GM19099 (cell line): ENCODE measurements around the gene CENPP.

Source experiments
- POLR2A ChIP-seq: IDR thresholded peaks from 3 replicates; pipeline ENCODE4 v1.6.1; 2011; ENCODE audit warnings: low read depth; ENCODE audit not compliant: insufficient read length; ENCODE audit errors: extremely low read depth

CENPP gene

DNA sequence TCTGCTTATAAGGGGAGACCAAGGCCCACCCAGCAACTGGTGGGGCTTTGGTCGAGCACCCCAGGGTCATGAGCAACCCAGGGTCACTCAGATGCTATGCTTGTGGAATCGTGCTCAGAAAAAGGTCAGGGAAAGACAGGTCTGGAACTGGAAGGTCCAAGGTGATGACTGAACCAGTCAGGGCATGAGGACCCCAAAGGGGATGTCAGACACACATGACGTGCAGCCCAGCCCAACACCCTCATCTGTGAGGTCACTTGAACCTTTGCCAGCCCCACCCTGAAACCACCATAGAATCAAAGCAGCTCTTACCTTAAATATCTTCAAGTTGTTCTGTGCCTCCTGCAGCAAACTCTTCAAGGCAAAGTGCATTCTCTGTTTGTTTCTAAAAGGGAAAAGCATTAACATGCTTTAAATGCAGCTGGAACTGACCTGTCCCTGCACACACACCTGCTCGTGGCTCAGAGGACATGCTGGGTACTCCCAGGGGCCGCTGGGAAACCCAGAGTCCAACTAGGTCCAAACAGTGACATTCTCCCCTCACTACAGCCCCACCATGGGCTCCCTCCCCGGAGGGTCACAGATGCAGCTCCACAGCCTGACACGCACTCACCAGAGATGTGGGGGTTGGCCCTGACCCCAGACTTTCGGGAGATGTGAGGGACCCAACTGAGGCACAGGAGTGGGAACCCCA, 314.8 kb downstream of the CENPP start:
- no peak for TF ChIP-seq POLR2A

DNA sequence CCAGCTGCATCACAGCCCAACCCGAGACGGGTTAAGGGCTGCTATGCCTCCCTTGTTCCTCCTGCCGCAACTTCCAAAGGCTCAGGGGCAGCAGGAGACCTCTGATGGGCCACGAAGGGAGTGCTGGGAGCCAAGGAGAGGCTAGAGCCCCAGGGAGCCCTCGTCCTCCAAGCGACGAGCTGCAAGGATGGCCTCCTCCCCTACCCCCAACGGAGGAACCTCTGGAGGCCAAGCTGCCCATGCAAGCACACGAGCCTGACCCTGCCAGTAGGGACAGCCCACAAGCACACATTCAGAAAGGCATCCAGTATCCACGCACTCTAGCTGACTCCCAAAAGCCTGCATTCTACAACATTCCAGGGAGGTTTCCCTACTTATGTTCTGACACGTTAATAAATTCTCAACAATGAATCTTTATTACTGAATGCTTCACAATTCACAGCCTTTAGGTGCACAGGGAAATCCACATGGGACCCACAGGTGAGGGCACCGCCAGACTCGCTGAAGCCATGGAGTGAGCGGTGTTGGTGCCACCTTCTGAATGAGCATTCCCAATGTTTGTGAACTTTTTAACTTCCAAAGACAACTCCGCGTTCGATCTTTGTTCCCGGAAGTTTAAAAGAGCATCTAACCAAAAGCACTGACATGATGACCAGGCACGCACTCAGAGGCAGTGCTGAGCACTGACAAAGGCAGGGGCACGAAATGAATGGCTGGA, 315.5 kb downstream of the CENPP start:
- no peak for TF ChIP-seq POLR2A

DNA sequence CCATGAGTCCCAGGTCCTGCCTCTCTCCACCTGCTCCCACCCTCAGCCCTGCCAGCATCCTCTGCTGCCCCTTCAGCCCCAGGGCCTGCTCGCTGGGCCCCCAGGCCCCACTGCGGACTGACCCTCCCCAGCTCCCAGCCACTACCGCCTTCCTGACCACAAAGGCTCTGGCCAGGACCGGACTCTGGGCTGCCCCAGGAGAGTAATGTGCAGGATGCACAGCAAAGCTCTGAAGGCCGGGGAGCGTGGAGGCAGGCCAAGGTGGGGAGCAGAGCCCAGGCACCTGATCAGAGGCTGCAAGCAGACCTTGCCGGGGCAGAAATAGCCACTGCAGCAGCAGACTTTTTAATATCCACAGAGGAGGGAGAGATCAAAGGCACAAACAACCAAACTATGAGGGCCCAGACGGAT, 316.3 kb downstream of the CENPP start:
- TF ChIP-seq POLR2A = no peak

DNA sequence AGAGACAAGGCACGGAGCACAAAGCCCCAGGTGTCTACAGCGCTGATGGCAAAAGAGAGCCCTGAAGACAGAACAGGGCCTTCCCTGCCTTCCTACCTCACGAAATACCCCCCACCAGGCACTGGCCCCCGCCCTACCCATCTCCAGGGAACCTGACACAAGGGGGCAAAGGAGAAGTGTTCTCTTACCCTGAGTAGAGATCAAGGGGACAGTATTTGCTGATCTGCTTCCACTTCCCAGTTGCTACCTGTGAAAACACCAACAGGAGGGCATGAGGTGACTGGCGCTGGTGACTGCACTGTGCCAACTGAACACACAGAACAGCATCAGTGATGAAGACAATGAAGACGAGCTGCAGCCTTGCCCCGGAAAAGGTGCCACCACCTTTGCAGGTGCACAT, 316.8 kb downstream of the CENPP start:
- no peak for TF ChIP-seq POLR2A

DNA sequence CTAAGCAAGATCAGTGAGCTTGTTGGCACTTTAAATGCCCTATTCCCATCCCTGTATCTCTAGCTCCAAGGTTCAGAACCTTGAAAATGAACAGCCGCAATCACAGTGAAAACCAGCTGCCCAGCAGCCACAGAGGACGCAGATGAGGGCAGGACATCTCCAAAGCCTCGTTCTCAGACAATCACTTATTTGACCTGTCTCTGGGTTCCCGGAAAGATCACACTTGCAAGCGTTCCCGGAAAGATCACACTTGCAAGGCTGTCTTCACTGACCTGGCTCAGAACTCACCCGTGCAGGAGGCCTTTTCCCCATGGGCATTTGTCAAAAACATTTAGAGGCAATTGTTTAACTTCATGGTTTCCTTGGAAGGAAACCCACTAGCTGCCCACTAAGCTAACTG, 318.5 kb downstream of the CENPP start:
- TF ChIP-seq POLR2A = no peak

DNA sequence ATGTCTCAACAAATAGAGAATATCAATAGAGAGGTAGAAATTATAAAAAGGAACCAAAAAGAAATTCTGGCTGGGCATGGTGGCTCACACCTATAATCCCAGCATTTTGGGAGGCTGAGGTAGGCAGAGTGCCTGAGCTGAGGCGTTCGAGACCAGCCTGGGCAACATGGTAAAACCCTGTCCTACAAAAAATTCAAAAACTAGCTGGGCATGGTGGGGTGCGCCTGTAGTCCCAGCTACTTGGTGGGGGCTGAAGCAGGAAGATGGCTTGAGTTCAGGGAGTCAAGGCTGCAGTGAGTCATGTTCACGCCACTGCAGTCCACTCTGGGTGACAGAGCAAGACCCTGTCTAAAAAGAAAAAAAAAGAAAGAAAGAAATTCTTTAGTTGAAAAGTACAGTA, 319.3 kb downstream of the CENPP start:
- no peak for TF ChIP-seq POLR2A

DNA sequence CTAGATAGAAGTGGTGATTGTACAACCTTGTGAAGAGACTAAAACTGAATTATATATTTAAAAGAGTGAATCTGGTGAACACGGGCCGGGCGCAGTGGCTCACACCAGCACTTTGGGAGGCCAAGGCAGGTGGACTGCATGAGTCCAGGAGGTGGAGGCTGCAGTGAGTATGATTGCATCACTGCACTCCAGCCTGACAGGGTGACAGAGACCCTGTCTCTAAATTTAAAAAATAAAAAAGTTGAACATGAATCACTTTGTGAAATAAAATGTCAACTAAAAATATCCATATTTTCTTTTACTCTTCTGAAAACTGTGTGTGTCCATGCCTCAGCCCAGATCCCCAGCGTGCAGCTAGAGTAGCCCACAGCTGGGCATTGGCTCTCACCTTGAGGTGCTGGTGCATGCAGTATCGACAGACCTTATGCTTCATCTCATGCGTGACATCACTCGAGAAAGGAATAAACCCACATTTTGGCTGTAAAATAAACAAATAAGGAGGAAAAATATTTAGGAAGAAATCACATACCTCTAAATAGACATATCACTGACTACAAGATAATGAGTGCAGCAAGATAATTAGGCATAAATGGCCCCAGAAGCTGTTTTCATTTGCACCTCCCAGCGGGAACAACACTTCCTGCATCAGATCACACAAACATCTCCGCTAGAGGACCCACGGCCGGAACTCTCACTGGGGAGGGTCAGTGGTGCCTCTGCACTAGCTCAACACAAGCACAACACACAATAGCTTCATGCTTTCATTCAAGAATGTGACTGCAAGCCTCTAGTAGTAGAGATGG, 322.1 kb downstream of the CENPP start:
- no peak for TF ChIP-seq POLR2A

DNA sequence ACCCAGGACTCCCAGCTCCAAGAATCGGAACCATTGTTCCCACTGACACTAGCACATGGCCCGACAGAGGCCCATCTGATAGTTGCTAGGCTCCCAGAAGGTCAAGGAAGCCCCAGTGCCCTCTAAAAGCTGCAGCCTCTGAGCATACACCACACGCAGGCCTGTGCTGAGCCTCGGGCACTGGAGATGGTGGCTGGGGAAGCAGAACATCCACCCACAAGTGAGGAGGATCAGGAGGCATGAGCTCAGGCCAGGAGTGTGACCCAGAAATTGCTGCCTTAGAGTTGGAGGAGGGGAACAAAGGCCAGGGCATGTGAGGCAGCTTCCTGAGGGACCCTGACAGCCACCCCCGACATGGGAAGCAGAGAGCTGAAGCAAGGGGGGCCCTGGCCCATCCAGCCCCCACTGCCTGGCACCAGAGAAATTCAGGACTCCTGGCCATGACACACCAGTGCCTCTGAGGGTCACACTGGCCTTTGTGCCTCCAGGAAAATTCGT, 322.8 kb downstream of the CENPP start:
- TF ChIP-seq POLR2A = no peak

DNA sequence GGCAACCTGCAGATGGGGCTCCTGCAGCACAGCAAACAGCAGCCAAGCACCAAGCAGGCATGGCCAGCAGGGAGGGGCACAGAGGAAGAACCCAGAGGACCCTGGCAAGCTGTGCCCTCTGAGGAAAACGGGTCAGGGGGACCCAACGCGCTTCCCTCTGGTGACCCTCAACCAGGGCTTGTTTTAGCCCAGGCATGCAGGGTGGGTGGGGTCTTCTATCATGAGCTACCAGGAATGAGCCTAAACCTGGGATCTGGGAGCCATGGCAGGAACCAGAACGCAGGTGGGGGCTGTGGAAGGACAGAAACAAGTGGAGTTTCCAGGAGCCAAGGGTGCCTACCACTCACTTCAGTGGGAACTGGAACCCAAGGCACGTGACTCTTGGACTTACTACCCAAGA, 323.3 kb downstream of the CENPP start:
- TF ChIP-seq POLR2A = no peak

DNA sequence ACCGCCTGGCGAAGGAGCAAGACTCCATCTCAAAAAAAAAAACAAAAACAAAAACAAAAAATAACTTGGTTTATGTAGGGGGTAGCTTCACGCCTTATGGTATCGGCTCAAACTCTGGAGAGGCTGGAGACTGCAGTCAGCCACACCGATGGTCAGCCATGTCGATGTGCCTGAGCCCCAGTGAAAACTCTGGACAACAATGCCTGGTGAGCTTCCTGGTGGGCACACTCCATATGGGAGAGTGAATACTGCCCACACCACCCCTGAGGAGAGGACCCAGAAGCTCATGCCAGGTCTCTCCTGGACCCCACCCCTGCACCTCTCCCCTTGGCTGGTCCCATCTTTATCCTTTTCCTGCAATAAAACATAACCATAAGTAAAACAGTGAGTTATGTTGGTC, 324.5 kb downstream of the CENPP start:
- TF ChIP-seq POLR2A = no peak

DNA sequence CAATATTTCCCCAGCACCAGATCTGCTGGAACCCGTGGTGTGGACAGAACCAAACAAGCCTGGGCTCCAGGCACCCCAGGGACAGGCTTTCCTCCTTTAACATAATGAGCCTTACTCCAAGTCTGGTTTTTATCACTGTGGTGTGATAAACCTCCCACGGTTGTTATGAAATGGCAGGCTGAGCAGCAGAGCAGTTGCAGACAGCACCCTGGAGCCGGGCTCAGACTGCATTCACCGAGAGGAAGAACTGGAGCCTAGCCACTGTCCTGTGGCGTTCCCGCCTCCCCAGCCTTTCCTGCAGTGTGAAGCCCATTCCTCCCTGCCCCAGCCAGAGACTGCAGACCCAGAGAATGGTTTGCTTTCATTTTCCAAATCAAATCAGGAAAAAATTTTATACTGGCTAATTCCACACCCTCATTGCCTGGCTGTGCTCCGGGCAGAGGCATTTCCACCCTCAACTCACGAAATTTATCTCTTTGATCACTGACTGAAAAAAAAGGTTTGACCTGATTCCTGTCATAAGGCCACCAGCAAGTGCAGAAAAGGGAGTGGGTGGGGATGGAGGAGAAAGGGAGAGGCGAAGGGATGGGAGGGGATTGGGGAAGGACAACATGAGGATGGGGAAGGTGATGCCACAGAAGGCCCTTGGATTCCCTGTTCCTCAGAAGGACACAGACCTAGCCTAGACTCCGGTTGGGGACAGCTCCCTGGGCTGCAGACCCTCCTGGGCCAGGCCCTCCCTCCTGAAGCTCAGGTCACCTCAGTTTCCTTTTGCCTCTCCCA, 325.3 kb downstream of the CENPP start:
- TF ChIP-seq POLR2A = no peak

DNA sequence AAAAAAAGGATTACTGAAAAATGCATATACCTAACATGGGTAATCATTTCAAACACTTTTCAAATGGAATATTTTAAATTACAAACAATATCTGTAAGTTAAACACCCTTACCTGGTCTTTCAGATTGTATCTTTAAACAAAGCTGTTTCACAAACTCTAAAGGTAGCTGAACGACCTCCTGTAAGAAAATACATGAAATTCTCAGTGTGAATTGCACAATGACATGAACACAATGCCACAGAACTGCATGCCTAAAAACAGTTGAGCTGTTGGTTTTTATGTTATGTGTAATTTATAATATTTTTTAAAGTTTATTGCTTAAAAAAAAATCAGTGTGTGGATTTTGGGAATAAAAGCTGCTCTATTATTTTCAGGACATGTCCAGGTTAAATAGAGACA, 326.7 kb downstream of the CENPP start:
- no peak for TF ChIP-seq POLR2A

DNA sequence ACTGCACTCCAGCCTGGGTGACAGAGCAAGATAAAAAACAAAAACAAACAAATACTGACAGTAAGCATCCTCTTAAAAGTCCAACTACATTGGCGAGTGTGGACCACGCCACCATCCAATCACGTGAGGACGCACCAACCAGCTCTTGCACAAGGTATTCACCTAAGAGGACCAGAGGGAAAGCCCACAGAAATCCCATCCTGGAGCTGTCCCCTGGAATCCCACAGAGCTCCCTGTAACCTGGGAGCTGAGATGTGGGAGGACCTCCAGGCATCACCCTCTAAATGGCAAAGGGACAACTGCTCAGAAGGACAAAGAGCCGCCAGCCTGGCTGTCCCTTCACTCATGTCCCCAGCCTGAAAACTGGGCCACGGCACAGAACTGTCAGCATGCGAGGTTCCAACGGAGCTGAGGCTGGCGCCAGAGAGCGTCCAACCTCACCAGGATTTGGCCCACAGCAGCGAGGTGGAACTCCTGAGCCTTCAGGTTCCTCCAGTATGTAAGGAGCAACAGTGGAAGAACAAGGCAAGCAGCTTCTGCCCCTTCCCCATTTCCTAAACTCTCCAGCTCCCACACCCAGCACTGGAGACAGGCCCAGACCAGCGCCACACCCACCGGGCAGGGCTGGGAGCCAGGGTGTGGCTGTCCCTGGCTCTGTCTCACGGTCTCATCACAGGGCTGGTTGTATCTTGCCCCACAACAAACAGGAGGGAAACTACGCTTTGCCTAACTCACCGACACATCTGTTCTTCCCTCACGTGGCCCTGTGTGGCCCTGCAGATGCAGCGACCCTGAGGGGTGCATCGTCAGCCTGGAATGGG, 328.9 kb downstream of the CENPP start:
- TF ChIP-seq POLR2A = no peak

DNA sequence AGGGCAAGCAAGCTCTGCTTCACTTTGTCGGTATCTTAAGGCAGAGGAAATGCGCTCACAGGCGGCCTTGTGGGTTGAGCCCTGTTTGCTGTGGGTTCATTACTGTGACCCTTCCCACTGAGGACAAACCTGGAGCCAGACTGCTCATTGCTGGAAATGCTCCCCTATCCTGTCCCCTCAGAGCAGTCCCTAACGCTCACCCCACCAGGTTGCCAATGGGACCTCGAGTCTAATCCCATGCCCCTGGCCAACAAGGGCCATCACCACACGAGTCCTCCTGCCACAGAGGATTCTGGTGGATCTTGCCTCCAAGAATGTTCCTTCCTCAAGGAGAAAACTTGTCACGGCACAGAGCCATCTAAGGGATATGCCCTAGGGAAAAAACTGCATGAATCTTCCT, 329.6 kb downstream of the CENPP start:
- TF ChIP-seq POLR2A = no peak
